A673 (cell line): ENCODE measurements around the gene RPL15. TPM values are rescaled to one million over a fixed set of nuclear protein-coding genes. Genes with fewer than 3 reads are reported as not detected.

Experiments used
- BruUV-seq: library from RNA; stranded (reverse); fragments of 400-500 nt; replicated peaks from 2 replicates; lab custom pipeline; 2021; lab: Mats Ljungman, UMichigan
- CTCF ChIA-PET: fragments of 300-600 bp; sonication (Branson Sonifier 250); formaldehyde crosslinking; loops from one replicate; lab custom pipeline; 2022; ENCODE audit warnings: antibody characterized with exemption; lab: Charles Lee
- POLR2A ChIA-PET: fragments of 300-600 bp; sonication (Branson Sonifier 250); formaldehyde crosslinking; loops from one replicate; lab custom pipeline; 2022; ENCODE audit warnings: antibody characterized with exemption; ENCODE audit not compliant: low non-redundant PET; lab: Charles Lee
- DNase-seq: peaks from one replicate; pipeline ENCODE4 v3.0.0-alpha.2; 2015; ENCODE audit warnings: low spot score
- H3K27ac ChIP-seq: fragments of 200-600 bp; sonication (generic); 2 replicates; pipeline ENCODE4 v1.5.1; 2016; ENCODE audit warnings: mixed run types, low read depth, mild to moderate bottlenecking, mixed read lengths, antibody characterized with exemption, low read length; ENCODE audit not compliant: poor library complexity, severe bottlenecking
- H3K27me3 ChIP-seq: fragments of 200-600 bp; sonication (generic); replicated peaks from 2 replicates; pipeline ENCODE4 v1.6.1; 2017; ENCODE audit warnings: mixed run types, low read depth, mild to moderate bottlenecking, mixed read lengths, antibody characterized with exemption, low read length; ENCODE audit not compliant: insufficient read depth, poor library complexity
- H3K36me3 ChIP-seq: fragments of 200-600 bp; sonication (generic); 2 replicates; pipeline ENCODE4 v1.6.1; 2016; ENCODE audit warnings: mixed run types, mild to moderate bottlenecking, mixed read lengths, antibody characterized with exemption, low read length; ENCODE audit not compliant: insufficient read depth, poor library complexity, severe bottlenecking
- H3K4me1 ChIP-seq: fragments of 200-600 bp; sonication (generic); 2 replicates; pipeline ENCODE4 v1.6.1; 2017; ENCODE audit warnings: mixed run types, mild to moderate bottlenecking, mixed read lengths, antibody characterized with exemption, low read length; ENCODE audit not compliant: insufficient read depth, poor library complexity, severe bottlenecking
- H3K4me3 ChIP-seq: fragments of 200-600 bp; sonication (generic); 2 replicates; pipeline ENCODE4 v1.5.1; 2016; ENCODE audit warnings: low read depth, mixed run types, mild to moderate bottlenecking, mixed read lengths, low read length; ENCODE audit not compliant: poor library complexity, severe bottlenecking
- H3K9me3 ChIP-seq: fragments of 200-600 bp; sonication (generic); 2 replicates; pipeline ENCODE4 v1.6.1; 2016; ENCODE audit warnings: mixed run types, low read depth, mild to moderate bottlenecking, mixed read lengths, antibody characterized with exemption, low read length; ENCODE audit not compliant: poor library complexity, severe bottlenecking
- CTCF ChIP-seq: fragments of 300-800, 200-600 bp; sonication (generic); conservative IDR thresholded peaks from 2 replicates; pipeline ENCODE4 v1.5.1; 2017; ENCODE audit warnings: low read depth, mild to moderate bottlenecking, antibody characterized with exemption, low read length, moderate library complexity, mixed read lengths
- EZH2 ChIP-seq: fragments of 200-600 bp; sonication (generic); IDR thresholded peaks from 2 replicates; pipeline ENCODE4 v1.6.1; 2017; ENCODE audit warnings: borderline replicate concordance, low read depth, mild to moderate bottlenecking, mixed read lengths, antibody characterized with exemption, low read length; ENCODE audit not compliant: poor library complexity, severe bottlenecking
- intact Hi-C: fragments of 100-400 bp; cut with micrococcal nuclease; formaldehyde crosslinking; loops from one replicate; pipeline ENCODE4 v1.10.0; 2022; ENCODE audit not compliant: unreplicated experiment
- total RNA-seq: library from RNA; stranded (reverse); gene quantifications from 2 replicates; pipeline ENCODE4 v1.2.3, GENCODE V29; 2021

Gene RPL15
- total RNA-seq, 1 experiment from 2014 or later: 1,939 TPM

- no peak for TF ChIP-seq CTCF
- TF ChIP-seq EZH2: no peak
- Histone ChIP-seq H3K4me3 (no peak overlapping the region), H3K36me3 (no peaks in the 10 kb centered on the region), H3K9me3 (no peaks in the 10 kb centered on the region), H3K27ac (no peak overlapping the region), H3K27me3 (no peaks in the 10 kb centered on the region), H3K4me1 (no peaks in the 10 kb centered on the region)
- BruUV-seq: no TSS peak
- ChIA-PET POLR2A (no interaction called here), CTCF (no interaction called here)
- no peak for DNase-seq
- intact Hi-C loops: no loop called here
Measured at GRCh38 chr3:23969393-23969792, 52.5 kb downstream of the RPL15 start.

Other genes with a start within 250 kb of the RPL15 start
- gene UBE2E1, start 111.2 kb upstream of the RPL15 start, total RNA-seq: 144 and 152 TPM in 2 replicates
- gene NKIRAS1, start 142 bp upstream of the RPL15 start, total RNA-seq: 17.9 and 23.0 TPM in 2 replicates
- 8.7 and 9.2 TPM in 2 replicates for gene NR1D2, start 28.2 kb downstream of the RPL15 start, total RNA-seq